Stomach (tissue), 9 donors: ENCODE measurements around the gene P3H3. TPM values are rescaled to one million over a fixed set of nuclear protein-coding genes. Genes with fewer than 3 reads are reported as not detected.

Experiments
- DNase-seq, 2 donors: peaks; one replicate each; pipeline versions ENCODE4 v3.0.0 to v3.0.0-alpha.2; 2013 to 2019
- H3K27ac ChIP-seq, 5 donors: fragments of 200-600 bp in 4 of 5; sonication (generic) in 4 of 5; one replicate each; pipeline ENCODE4 v1.5.1; 2013 to 2019; ENCODE audit warnings: mild to moderate bottlenecking in 1 of 5, moderate library complexity in 1 of 5
- H3K27me3 ChIP-seq, 3 donors: fragments of 200-600 bp; sonication (generic); one replicate each; pipeline ENCODE4 v1.5.1; 2017 to 2019; ENCODE audit warnings: mixed run types in 1 of 3
- H3K36me3 ChIP-seq, 4 donors: fragments of 200-600 bp; sonication (generic); 1 replicate in 3 of 4; 2 replicates in 1 of 4; pipeline ENCODE4 v1.5.1; 2016 to 2019
- H3K4me1 ChIP-seq, 4 donors: fragments of 200-600 bp; sonication (generic); one replicate each; pipeline ENCODE4 v1.5.1; 2016 to 2019
- H3K4me3 ChIP-seq, 4 donors: fragments of 200-600 bp; sonication (generic) in 3 of 4; one replicate each; pipeline ENCODE4 v1.5.1; 2016 to 2019; ENCODE audit warnings: mild to moderate bottlenecking in 1 of 4
- H3K9me3 ChIP-seq, 4 donors: fragments of 200-600 bp; sonication (generic); one replicate each; pipeline ENCODE4 v1.5.1; 2016 to 2019
- EP300 ChIP-seq: sonication (generic); formaldehyde crosslinking; IDR thresholded peaks from one replicate; pipeline ENCODE4 v1.6.1; 2017; ENCODE audit warnings: antibody characterized with exemption
- POLR2A ChIP-seq, 4 donors: fragments of 450-650 bp; IDR thresholded peaks; one replicate each; pipeline ENCODE4 v1.6.1; 2016; ENCODE audit warnings: antibody characterized with exemption in 4 of 4, control low read depth in 2 of 4, mild to moderate bottlenecking in 1 of 4, moderate library complexity in 1 of 4
- POLR2AphosphoS5 ChIP-seq, 3 donors: sonication (generic); formaldehyde crosslinking; IDR thresholded peaks; one replicate each; pipeline ENCODE4 v1.6.1; 2016; ENCODE audit warnings: antibody characterized with exemption in 3 of 3
- WGBS, 5 donors: extraction: QIAGEN DNeasy Blood & Tissue Kit in 3 of 5; methylation state at CpG; one replicate each; pipeline versions ENCODE4 v1.1.5 to v1.1.7; 2013 to 2018; 5-methylcytosine and 5-hydroxymethylcytosine counted together
- intact Hi-C: fragments of 100-400 bp; cut with DNase I; formaldehyde crosslinking; loops from one replicate; pipeline ENCODE4 v1.15.1; 2023; ENCODE audit warnings: low total_unique reads
- polyA plus RNA-seq, 3 donors: library from polyadenylated mRNA; stranded (reverse); fragments of 200-250 nt; gene quantifications; one replicate each; pipeline ENCODE4 v1.2.3, GENCODE V29; 2013
- total RNA-seq, 5 donors: library from RNA; depleted of rRNA; stranded (reverse); fragments of >200 nt; gene quantifications; one replicate each; pipeline versions ENCODE4 v1.1.0 to v1.2.3, GENCODE V29; 2014 to 2016
- TF ChIP-seq, protein P1 (sequence below), 7 experiments: fragments of 450-650 bp in 4 of 7; fragments of 200-600 bp in 3 of 7; sonication (generic) in 3 of 7; IDR thresholded peaks; one replicate each; pipeline ENCODE4 v1.5.1; 2016 to 2019; ENCODE audit warnings: antibody characterized with exemption in 7 of 7, control low read depth in 2 of 7, mild to moderate bottlenecking in 1 of 7
- donor health status: healthy with polysubstance abuse.
- donor health status: Bipolar disorder and iron deficiency.
- donor health status: healthy.

The P3H3 gene
- total and polyA plus RNA-seq, 8 donors, result 7.0 to 41.1 (median 15.6) TPM

DNA sequence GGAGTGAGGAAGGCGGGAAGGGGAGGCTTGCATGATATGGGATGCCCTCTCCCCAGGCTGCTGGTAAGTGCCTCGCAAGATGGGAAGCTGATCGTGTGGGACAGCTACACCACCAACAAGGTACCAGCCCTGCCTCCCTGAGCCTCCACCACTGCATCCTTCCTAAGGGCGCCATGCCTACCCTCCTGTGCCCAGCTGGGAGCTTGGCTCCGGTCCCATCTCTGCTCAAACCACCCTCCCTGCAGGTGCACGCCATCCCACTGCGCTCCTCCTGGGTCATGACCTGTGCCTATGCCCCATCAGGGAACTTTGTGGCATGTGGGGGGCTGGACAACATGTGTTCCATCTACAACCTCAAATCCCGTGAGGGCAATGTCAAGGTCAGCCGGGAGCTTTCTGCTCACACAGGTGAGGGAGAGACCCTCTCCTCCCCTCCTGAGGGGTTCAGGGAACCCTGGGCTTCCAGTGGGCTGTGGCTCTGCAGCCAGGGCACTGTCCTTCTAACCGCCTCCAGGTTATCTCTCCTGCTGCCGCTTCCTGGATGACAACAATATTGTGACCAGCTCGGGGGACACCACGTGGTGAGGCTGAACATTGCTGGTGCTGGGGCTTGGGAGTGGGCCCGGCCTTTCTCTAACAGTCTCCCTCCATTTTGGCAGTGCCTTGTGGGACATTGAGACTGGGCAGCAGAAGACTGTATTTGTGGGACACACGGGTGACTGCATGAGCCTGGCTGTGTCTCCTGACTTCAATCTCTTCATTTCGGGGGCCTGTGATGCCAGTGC lies 15.1 kb downstream of the P3H3 start:
- Histone ChIP-seq H3K9me3 (no peaks in the 10 kb centered on the region), H3K27me3 (no peaks in the 10 kb centered on the region), H3K4me1 (peaks cover 0 to 21% (median 3%) of the 10 kb centered on the region in 4 donors), H3K36me3 (peaks cover 0 to 72% (median 56%) of the 10 kb centered on the region in 4 donors), H3K27ac (no peak overlapping the region), H3K4me3 (no peak overlapping the region)
- TF ChIP-seq POLR2AphosphoS5 (IDR thresholded peaks at IDR 0.05) (no peak), POLR2A (IDR thresholded peaks at IDR 0.05) (no peak), EP300 (no peak)
- TF ChIP-seq, protein P1, sequence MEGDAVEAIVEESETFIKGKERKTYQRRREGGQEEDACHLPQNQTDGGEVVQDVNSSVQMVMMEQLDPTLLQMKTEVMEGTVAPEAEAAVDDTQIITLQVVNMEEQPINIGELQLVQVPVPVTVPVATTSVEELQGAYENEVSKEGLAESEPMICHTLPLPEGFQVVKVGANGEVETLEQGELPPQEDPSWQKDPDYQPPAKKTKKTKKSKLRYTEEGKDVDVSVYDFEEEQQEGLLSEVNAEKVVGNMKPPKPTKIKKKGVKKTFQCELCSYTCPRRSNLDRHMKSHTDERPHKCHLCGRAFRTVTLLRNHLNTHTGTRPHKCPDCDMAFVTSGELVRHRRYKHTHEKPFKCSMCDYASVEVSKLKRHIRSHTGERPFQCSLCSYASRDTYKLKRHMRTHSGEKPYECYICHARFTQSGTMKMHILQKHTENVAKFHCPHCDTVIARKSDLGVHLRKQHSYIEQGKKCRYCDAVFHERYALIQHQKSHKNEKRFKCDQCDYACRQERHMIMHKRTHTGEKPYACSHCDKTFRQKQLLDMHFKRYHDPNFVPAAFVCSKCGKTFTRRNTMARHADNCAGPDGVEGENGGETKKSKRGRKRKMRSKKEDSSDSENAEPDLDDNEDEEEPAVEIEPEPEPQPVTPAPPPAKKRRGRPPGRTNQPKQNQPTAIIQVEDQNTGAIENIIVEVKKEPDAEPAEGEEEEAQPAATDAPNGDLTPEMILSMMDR (IDR thresholded peaks at IDR 0.05), result no peak
- DNase-seq, result no peak
- WGBS, 5 donors, result 71 to 84% (median 78%) methylated on average over 10 to 16 of the region's 16 CpGs
- intact Hi-C loops, result no loop called here

DNA sequence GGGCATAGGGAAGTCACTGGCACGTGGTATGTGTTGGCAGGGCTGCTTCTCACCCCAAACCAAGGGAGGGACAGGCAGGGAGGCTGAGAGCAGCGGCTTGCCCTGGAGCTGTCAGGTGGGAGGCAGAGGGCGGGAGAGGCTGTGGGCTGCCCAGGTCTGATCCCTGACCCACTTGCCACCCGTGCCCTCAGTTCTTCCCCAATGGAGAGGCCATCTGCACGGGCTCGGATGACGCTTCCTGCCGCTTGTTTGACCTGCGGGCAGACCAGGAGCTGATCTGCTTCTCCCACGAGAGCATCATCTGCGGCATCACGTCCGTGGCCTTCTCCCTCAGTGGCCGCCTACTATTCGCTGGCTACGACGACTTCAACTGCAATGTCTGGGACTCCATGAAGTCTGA lies 17.2 kb downstream of the P3H3 start:
- H3K9me3 ChIP-seq, result no peaks in the 10 kb centered on the region
- H3K4me1 ChIP-seq, result peaks cover 0 to 26% (median 3%) of the 10 kb centered on the region in 4 donors
- no peak overlapping the region for H3K4me3 ChIP-seq
- H3K36me3 ChIP-seq, result peaks cover 0 to 65% (median 50%) of the 10 kb centered on the region in 4 donors
- no peak overlapping the region for H3K27ac ChIP-seq
- H3K27me3 ChIP-seq, result no peaks in the 10 kb centered on the region
- DNase-seq, result no peak
- intact Hi-C loops, result no loop called here
- no peak for TF ChIP-seq POLR2A (IDR thresholded peaks at IDR 0.05)
- TF ChIP-seq POLR2AphosphoS5 (IDR thresholded peaks at IDR 0.05), result no peak
- WGBS, 5 donors, result 89 to 93% (median 90%) methylated on average over 15 to 17 of the region's 17 CpGs

DNA sequence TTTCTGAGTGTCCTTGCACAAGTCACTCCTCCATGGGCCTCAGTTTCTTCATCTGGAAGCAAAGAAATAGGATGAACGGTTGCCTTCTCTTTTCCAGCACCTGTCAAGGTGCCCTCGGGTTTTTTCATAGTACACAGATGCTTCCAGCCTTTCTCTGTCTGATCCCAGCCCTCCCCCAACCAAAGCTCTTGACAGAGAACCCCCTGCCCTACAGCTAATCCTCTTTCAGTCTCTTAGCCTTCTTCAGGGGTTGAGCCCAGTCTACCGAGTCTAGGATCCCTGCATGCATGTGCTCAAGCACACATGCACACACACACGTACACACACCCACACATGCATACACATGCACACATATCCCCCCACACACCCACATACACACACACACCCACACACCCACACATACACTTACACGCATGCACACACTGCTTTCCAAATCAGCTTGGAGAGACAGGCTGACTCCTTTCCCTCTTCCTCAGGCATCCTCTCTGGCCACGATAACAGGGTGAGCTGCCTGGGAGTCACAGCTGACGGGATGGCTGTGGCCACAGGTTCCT lies 18.2 kb downstream of the P3H3 start:
- intact Hi-C loops, result no loop called here
- Histone ChIP-seq H3K36me3 (peaks cover 0 to 65% (median 50%) of the 10 kb centered on the region in 4 donors), H3K4me1 (peaks cover 0 to 25% (median 10%) of the 10 kb centered on the region in 4 donors), H3K9me3 (no peaks in the 10 kb centered on the region), H3K27ac (no peak overlapping the region), H3K27me3 (no peaks in the 10 kb centered on the region), H3K4me3 (no peak overlapping the region)
- DNase-seq, result no peak
- 86 to 92% (median 92%) methylated on average over 7 of the region's 7 CpGs for WGBS, 5 donors
- TF ChIP-seq POLR2AphosphoS5 (IDR thresholded peaks at IDR 0.05) (no peak), POLR2A (IDR thresholded peaks at IDR 0.05) (no peak), EP300 (no peak)
- TF ChIP-seq, protein P1 (IDR thresholded peaks at IDR 0.05), result no peak

DNA sequence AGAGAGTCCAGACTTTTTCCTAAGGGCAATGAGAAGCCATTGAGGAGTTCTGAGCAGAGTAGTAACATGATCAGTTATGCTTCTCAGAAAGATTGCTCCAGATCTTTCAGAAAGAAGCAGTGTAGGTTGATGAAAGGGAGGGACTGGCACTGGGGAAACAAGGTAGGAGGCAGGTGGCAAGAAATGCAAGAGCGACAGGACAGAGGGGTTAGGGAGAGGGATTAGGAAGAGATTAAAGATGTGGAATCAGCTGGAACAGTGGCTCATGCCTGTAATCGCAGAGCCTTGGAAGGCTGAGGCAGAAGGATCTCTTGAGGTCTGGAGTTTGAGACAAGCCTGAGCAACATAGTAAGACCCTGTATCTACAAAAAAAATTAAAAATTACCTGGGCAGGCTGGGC lies 19.5 kb downstream of the P3H3 start:
- no peak for TF ChIP-seq POLR2A (IDR thresholded peaks at IDR 0.05)
- TF ChIP-seq, protein P1 (IDR thresholded peaks at IDR 0.05), result no peak
- TF ChIP-seq EP300, result no peak
- no peak for TF ChIP-seq POLR2AphosphoS5 (IDR thresholded peaks at IDR 0.05)
- Histone ChIP-seq H3K27ac (no peak overlapping the region), H3K4me1 (peaks cover 0 to 16% (median 8%) of the 10 kb centered on the region in 4 donors), H3K4me3 (no peak overlapping the region), H3K36me3 (peaks cover 0 to 65% (median 50%) of the 10 kb centered on the region in 4 donors), H3K9me3 (no peaks in the 10 kb centered on the region), H3K27me3 (no peaks in the 10 kb centered on the region)
- intact Hi-C loops, result no loop called here
- WGBS, 5 donors, result 95 to 98% (median 97%) methylated on average over 2 of the region's 2 CpGs
- DNase-seq, result no peak
